ENCODE data around the gene ANKRD61. TPM values are rescaled to one million over a fixed set of nuclear protein-coding genes. Genes with fewer than 3 reads are reported as not detected.
"Not testable (repeated sequence)": the region's sequence is repeated elsewhere in the genome, so short reads cannot be mapped to it uniquely, and the experiment has no call there.

The ANKRD61 gene
- total RNA-seq, 1 experiment from 2014 or later, result 0.24 TPM

DNA sequence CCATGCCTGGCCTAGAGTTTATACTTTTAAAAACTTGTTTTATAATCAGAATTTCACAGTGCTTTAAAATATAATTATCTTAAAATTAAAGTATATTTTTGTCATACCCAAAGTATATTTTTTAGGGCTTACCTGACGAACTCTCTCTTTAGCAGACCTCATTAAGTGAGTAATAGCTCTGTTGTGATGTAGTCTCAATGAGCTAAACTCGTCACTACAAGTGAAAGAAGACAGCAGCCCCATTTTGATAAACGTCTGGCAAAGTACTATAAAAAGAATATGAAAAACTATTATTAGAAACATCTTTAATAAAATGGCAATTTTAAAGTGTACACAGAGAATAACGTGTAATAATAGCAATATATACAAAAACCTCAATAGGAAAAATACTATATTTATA lies 18.6 kb downstream of the ANKRD61 start:
- no CpG with 5 or more reads among the region's 4 CpGs for WGBS (ENCODE audit: extremely low coverage, insufficient read length, low lambda C conversion rate)
- Mint-ChIP-seq H3K9me3 (no peaks in the 10 kb centered on the region), H3K27ac (no peak overlapping the region), H3K27me3 (ENCODE audit: low read depth) (no peaks in the 10 kb centered on the region), H3K4me3 (no peak overlapping the region), H3K4me1 (no peaks in the 10 kb centered on the region), H3K36me3 (ENCODE audit: insufficient read depth in 1 of 3, low read depth in 3 of 3) (peaks cover 23 to 55% (median 50%) of the 10 kb centered on the region in 3 experiments; a peak in 6 of 7 replicates)
- Histone ChIP-seq H3K79me1 (ENCODE audit: insufficient read depth, low read depth, low read length, poor library complexity, severe bottlenecking) (no peaks in the 10 kb centered on the region), H4K20me1 (ENCODE audit: control insufficient read depth, insufficient read depth, insufficient read length) (no peaks in the 10 kb centered on the region), H3K23ac (ENCODE audit: insufficient read length, low read depth, low read length) (no peak overlapping the region), H4K5ac (ENCODE audit: insufficient read length, low read depth, low read length) (no peak overlapping the region), H4K91ac (ENCODE audit: insufficient read length, low read depth, low read length) (no peak overlapping the region), H3K27me3 (ENCODE audit: insufficient read depth, low read length) (no peaks in the 10 kb centered on the region), H4K8ac (replicated peaks; ENCODE audit: insufficient read length, low read depth, low read length) (no peak overlapping the region), H3K9me3 (ENCODE audit: control insufficient read depth, low read depth, low read length) (no peaks in the 10 kb centered on the region), H2BK15ac (ENCODE audit: low read depth, low read length) (no peak overlapping the region), H3K27ac (ENCODE audit: insufficient read length, low read depth, low read length) (no peak overlapping the region), H3T11ph (ENCODE audit: low read length) (no peak overlapping the region), H3K18ac (ENCODE audit: insufficient read length, low read depth, low read length) (no peak overlapping the region), H3K9ac (ENCODE audit: extremely low read depth, insufficient read length, low read length) (no peak overlapping the region), H3K79me2 (ENCODE audit: insufficient read depth, low read length) (no peaks in the 10 kb centered on the region; the same call in 1 of the 2 replicates), H2BK20ac (ENCODE audit: low read depth, low read length, poor library complexity, severe bottlenecking) (no peak overlapping the region), H3K4me1 (ENCODE audit: insufficient read depth, low read length) (no peaks in the 10 kb centered on the region), H3K14ac (ENCODE audit: insufficient read depth, low read length) (no peak overlapping the region), H2BK5ac (ENCODE audit: insufficient read length, low read length) (no peak overlapping the region), H2BK12ac (ENCODE audit: insufficient read length, low read depth, low read length) (no peak overlapping the region), H3K4me2 (ENCODE audit: insufficient read depth, insufficient read length, low read length) (no peak overlapping the region), H2AFZ (ENCODE audit: low read length) (no peak overlapping the region), H3K56ac (ENCODE audit: insufficient read length, low read depth, low read length) (no peak overlapping the region), H2BK120ac (ENCODE audit: low read depth, low read length, poor library complexity, severe bottlenecking) (no peak overlapping the region), H3K4ac (ENCODE audit: low read depth, low read length) (no peak overlapping the region), H3K23me2 (ENCODE audit: insufficient read length, low read depth, low read length, poor library complexity, severe bottlenecking) (no peaks in the 10 kb centered on the region), H2AK5ac (ENCODE audit: insufficient read length, low read length) (no peak overlapping the region)
- TF ChIP-seq, protein P1, sequence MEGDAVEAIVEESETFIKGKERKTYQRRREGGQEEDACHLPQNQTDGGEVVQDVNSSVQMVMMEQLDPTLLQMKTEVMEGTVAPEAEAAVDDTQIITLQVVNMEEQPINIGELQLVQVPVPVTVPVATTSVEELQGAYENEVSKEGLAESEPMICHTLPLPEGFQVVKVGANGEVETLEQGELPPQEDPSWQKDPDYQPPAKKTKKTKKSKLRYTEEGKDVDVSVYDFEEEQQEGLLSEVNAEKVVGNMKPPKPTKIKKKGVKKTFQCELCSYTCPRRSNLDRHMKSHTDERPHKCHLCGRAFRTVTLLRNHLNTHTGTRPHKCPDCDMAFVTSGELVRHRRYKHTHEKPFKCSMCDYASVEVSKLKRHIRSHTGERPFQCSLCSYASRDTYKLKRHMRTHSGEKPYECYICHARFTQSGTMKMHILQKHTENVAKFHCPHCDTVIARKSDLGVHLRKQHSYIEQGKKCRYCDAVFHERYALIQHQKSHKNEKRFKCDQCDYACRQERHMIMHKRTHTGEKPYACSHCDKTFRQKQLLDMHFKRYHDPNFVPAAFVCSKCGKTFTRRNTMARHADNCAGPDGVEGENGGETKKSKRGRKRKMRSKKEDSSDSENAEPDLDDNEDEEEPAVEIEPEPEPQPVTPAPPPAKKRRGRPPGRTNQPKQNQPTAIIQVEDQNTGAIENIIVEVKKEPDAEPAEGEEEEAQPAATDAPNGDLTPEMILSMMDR (conservative IDR thresholded peaks at IDR 0.05), result no peak
- no peak for DNase-seq

DNA sequence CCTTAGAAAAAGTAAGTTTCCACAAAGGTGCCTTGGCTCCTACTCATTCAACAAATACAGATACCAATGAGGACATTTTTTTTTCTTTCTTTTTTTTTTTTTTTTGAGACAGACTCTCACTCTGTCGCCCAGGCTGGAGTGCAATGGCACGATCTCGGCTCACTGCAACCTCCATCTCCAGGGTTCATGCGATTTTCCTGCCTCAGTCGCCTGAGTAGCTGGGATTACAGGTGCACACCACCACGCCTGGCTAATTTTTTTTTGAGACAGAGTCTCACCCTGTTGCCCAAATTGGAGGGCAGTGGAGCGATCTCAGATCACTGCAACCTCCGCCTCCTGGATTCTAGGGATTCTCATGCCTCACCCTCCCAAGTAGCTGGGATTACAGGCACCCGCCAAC lies 20.0 kb downstream of the ANKRD61 start:
- not testable (repeated sequence) for H3K9ac ChIP-seq (ENCODE audit: extremely low read depth, insufficient read length, low read length); H3K79me1 ChIP-seq (ENCODE audit: insufficient read depth, low read depth, low read length, poor library complexity, severe bottlenecking); H4K8ac ChIP-seq (replicated peaks; ENCODE audit: insufficient read length, low read depth, low read length); H3K4me1 ChIP-seq (ENCODE audit: insufficient read depth, low read length); H3K27ac ChIP-seq (ENCODE audit: insufficient read length, low read depth, low read length); H3K18ac ChIP-seq (ENCODE audit: insufficient read length, low read depth, low read length); H2BK15ac ChIP-seq (ENCODE audit: low read depth, low read length); H3K23me2 ChIP-seq (ENCODE audit: insufficient read length, low read depth, low read length, poor library complexity, severe bottlenecking); H3K23ac ChIP-seq (ENCODE audit: insufficient read length, low read depth, low read length); H2BK20ac ChIP-seq (ENCODE audit: low read depth, low read length, poor library complexity, severe bottlenecking); H3T11ph ChIP-seq (ENCODE audit: low read length); H3K4me3 Mint-ChIP-seq; H2AK5ac ChIP-seq (ENCODE audit: insufficient read length, low read length); H2BK5ac ChIP-seq (ENCODE audit: insufficient read length, low read length); H3K4me1 Mint-ChIP-seq; H3K4ac ChIP-seq (ENCODE audit: low read depth, low read length); H4K5ac ChIP-seq (ENCODE audit: insufficient read length, low read depth, low read length); H3K14ac ChIP-seq (ENCODE audit: insufficient read depth, low read length); H3K4me2 ChIP-seq (ENCODE audit: insufficient read depth, insufficient read length, low read length); H4K91ac ChIP-seq (ENCODE audit: insufficient read length, low read depth, low read length); H4K20me1 ChIP-seq (ENCODE audit: control insufficient read depth, insufficient read depth, insufficient read length); H3K9me3 ChIP-seq (ENCODE audit: control insufficient read depth, low read depth, low read length); H3K79me2 ChIP-seq (ENCODE audit: insufficient read depth, low read length); H2BK120ac ChIP-seq (ENCODE audit: low read depth, low read length, poor library complexity, severe bottlenecking); H3K9me3 Mint-ChIP-seq; H3K56ac ChIP-seq (ENCODE audit: insufficient read length, low read depth, low read length); H3K27me3 Mint-ChIP-seq (ENCODE audit: low read depth); DNase-seq; H2BK12ac ChIP-seq (ENCODE audit: insufficient read length, low read depth, low read length); H3K27me3 ChIP-seq (ENCODE audit: insufficient read depth, low read length); H2AFZ ChIP-seq (ENCODE audit: low read length)
- WGBS (ENCODE audit: extremely low coverage, insufficient read length, low lambda C conversion rate), result no CpG with 5 or more reads among the region's 9 CpGs
- H3K36me3 Mint-ChIP-seq (ENCODE audit: insufficient read depth in 1 of 3, low read depth in 3 of 3), result peaks cover 21 to 49% (median 47%) of the 10 kb centered on the region in 3 experiments; a peak in 6 of 7 replicates
- peak overlapping the region in 1 of 3 experiments; percentile 86; a peak in 1 of 7 replicates for H3K27ac Mint-ChIP-seq

Measured in H9 (cell line).